Thyroid gland (tissue), 4 donors: ENCODE measurements around the gene CEACAM5.

ENCODE experiments used
- CTCF ChIP-seq, 6 experiments: fragments of 200-600 bp in 3 of 6; fragments of 450-650 bp in 3 of 6; sonication (generic) in 3 of 6; IDR thresholded peaks; one replicate each; pipeline ENCODE4 v1.5.1; 2016 to 2019; ENCODE audit warnings: antibody characterized with exemption in 6 of 6, mild to moderate bottlenecking in 2 of 6, inconsistent platforms in 1 of 6, moderate library complexity in 1 of 6
- POLR2A ChIP-seq, 2 donors: fragments of 450-650 bp; IDR thresholded peaks; one replicate each; pipeline ENCODE4 v1.6.1; 2017; ENCODE audit warnings: antibody characterized with exemption in 2 of 2, mild to moderate bottlenecking in 2 of 2, moderate library complexity in 1 of 2

GRCh38 chr19:41746593-41747227 is 38.3 kb downstream of the CEACAM5 start:
- TF ChIP-seq CTCF (IDR thresholded peaks at IDR 0.05) (peak in 4 of 6 experiments; percentile 40 to 62 (median 54)), POLR2A (IDR thresholded peaks at IDR 0.05) (no peak)
